Prostate gland (tissue), 2 donors: ENCODE measurements around the gene DLGAP4. TPM values are rescaled to one million over a fixed set of nuclear protein-coding genes. Genes with fewer than 3 reads are reported as not detected.

Source experiments
- DNase-seq: peaks from one replicate; pipeline ENCODE4 v3.0.0-alpha.2; 2019; ENCODE audit warnings: low spot score
- H3K27ac ChIP-seq, 2 donors: fragments of 200-600 bp; sonication (generic); 2 replicates each; pipeline ENCODE4 v1.5.1; 2017 to 2019
- H3K27me3 ChIP-seq: fragments of 200-600 bp; sonication (generic); replicated peaks from 2 replicates; pipeline ENCODE4 v1.5.1; 2019; ENCODE audit not compliant: insufficient read depth
- H3K36me3 ChIP-seq, 2 donors: fragments of 200-600 bp; sonication (generic); 1 replicate in 1 of 2; 2 replicates in 1 of 2; pipeline versions ENCODE4 v1.5.1 to v1.8.1; 2017 to 2019
- H3K4me1 ChIP-seq: fragments of 200-600 bp; sonication (generic); replicated peaks from 2 replicates; pipeline ENCODE4 v1.5.1; 2019
- H3K4me3 ChIP-seq, 2 donors: fragments of 200-600 bp; sonication (generic); 2 replicates each; pipeline ENCODE4 v1.5.1; 2017 to 2019
- H3K9me3 ChIP-seq: fragments of 200-600 bp; sonication (generic); 2 replicates; pipeline ENCODE4 v1.5.1; 2017
- CTCF ChIP-seq, 4 experiments: fragments of 200-600 bp in 2 of 4; fragments of 450-650 bp in 2 of 4; sonication (generic) in 2 of 4; IDR thresholded peaks; 1 replicate in 3 of 4; 2 replicates in 1 of 4; pipeline ENCODE4 v1.5.1; 2016 to 2019; ENCODE audit warnings: antibody characterized with exemption in 4 of 4, mild to moderate bottlenecking in 2 of 4, moderate library complexity in 2 of 4
- POLR2A ChIP-seq: fragments of 450-650 bp; IDR thresholded peaks from one replicate; pipeline ENCODE4 v1.6.1; 2016; ENCODE audit warnings: antibody characterized with exemption, mild to moderate bottlenecking
- POLR2AphosphoS5 ChIP-seq: sonication (generic); formaldehyde crosslinking; IDR thresholded peaks from one replicate; pipeline ENCODE4 v1.6.1; 2017; ENCODE audit warnings: antibody characterized with exemption
- WGBS: methylation state at CpG from one replicate; pipeline ENCODE4 v1.1.5; 2018; 5-methylcytosine and 5-hydroxymethylcytosine counted together
- intact Hi-C: fragments of 100-400 bp; cut with DNase I; formaldehyde crosslinking; loops from one replicate; pipeline ENCODE4 v1.14.2; 2022
- total RNA-seq, 2 donors: library from RNA; depleted of rRNA; stranded (reverse); fragments of >200 nt; gene quantifications; one replicate each; pipeline ENCODE4 v1.1.0, GENCODE V29; 2016

The DLGAP4 gene
- total RNA-seq, 2 donors from 2014 or later, result 38.0 to 104 TPM

- no peak for TF ChIP-seq POLR2AphosphoS5
- no peak for TF ChIP-seq CTCF (IDR thresholded peaks at IDR 0.05)
- no peak for TF ChIP-seq POLR2A
- no peaks in the 10 kb centered on the region for H3K36me3 ChIP-seq
- H3K4me1 ChIP-seq, result no peaks in the 10 kb centered on the region
- intact Hi-C loops, result no loop called here
- no peaks in the 10 kb centered on the region for H3K27me3 ChIP-seq
- WGBS, result 63% methylated on average over 12 of the region's 12 CpGs
- no peak overlapping the region for H3K27ac ChIP-seq
- H3K4me3 ChIP-seq, result no peak overlapping the region
- no peaks in the 10 kb centered on the region for H3K9me3 ChIP-seq
- no peak for DNase-seq
These were observed 241.8 kb downstream of the DLGAP4 start for GRCh38 chr20:36548006-36548315.

GRCh38 chr20:36548704-36549627, 242.8 kb downstream of the DLGAP4 start:
- H3K9me3 ChIP-seq, result no peaks in the 10 kb centered on the region
- intact Hi-C loops, result no loop called here
- 83% methylated on average over 23 of the region's 23 CpGs for WGBS
- no peak overlapping the region for H3K27ac ChIP-seq
- no peaks in the 10 kb centered on the region for H3K36me3 ChIP-seq
- no peaks in the 10 kb centered on the region for H3K27me3 ChIP-seq
- no peak overlapping the region for H3K4me3 ChIP-seq
- TF ChIP-seq CTCF (IDR thresholded peaks at IDR 0.05), result no peak
- TF ChIP-seq POLR2A, result no peak
- no peak for TF ChIP-seq POLR2AphosphoS5
- DNase-seq, result no peak
- no peaks in the 10 kb centered on the region for H3K4me1 ChIP-seq

- WGBS, result 84% methylated on average over 9 of the region's 9 CpGs
- intact Hi-C loops, result no loop called here
- H3K9me3 ChIP-seq, result no peaks in the 10 kb centered on the region
These were observed 243.4 kb downstream of the DLGAP4 start for GRCh38 chr20:36549628-36549941.

GRCh38 chr20:36549942-36550789, 244.0 kb downstream of the DLGAP4 start:
- DNase-seq, result no peak
- no peak overlapping the region for H3K27ac ChIP-seq
- no peaks in the 10 kb centered on the region for H3K4me1 ChIP-seq
- no peaks in the 10 kb centered on the region for H3K36me3 ChIP-seq
- 73% methylated on average over 14 of the region's 16 CpGs for WGBS
- no peak overlapping the region for H3K4me3 ChIP-seq
- intact Hi-C loops, result no loop called here
- no peak for TF ChIP-seq POLR2A
- TF ChIP-seq CTCF (IDR thresholded peaks at IDR 0.05), result no peak
- TF ChIP-seq POLR2AphosphoS5, result no peak
- no peaks in the 10 kb centered on the region for H3K27me3 ChIP-seq
- H3K9me3 ChIP-seq, result no peaks in the 10 kb centered on the region

More at GRCh38 chr20:36549628-36549941, 243.4 kb downstream of the DLGAP4 start:
- H3K4me1 ChIP-seq, result no peaks in the 10 kb centered on the region
- H3K36me3 ChIP-seq, result no peaks in the 10 kb centered on the region
- H3K4me3 ChIP-seq, result no peak overlapping the region
- no peak for TF ChIP-seq CTCF (IDR thresholded peaks at IDR 0.05)
- TF ChIP-seq POLR2A, result no peak
- no peak for TF ChIP-seq POLR2AphosphoS5
- H3K27ac ChIP-seq, result no peak overlapping the region
- H3K27me3 ChIP-seq, result no peaks in the 10 kb centered on the region
- DNase-seq, result no peak
